GM18505 (cell line): ENCODE measurements around the gene DDX53.

Source experiments
- ATAC-seq: cut with Tn5 transposase; IDR thresholded peaks from one replicate; pipeline ENCODE4 v1.9.1; 2021; ENCODE audit not compliant: unreplicated experiment
- POLR2A ChIP-seq: IDR thresholded peaks from 4 replicates; pipeline ENCODE4 v1.6.1; 2011; ENCODE audit warnings: borderline replicate concordance; ENCODE audit not compliant: insufficient read depth, insufficient read length; ENCODE audit errors: extremely low read depth

Gene DDX53

DNA sequence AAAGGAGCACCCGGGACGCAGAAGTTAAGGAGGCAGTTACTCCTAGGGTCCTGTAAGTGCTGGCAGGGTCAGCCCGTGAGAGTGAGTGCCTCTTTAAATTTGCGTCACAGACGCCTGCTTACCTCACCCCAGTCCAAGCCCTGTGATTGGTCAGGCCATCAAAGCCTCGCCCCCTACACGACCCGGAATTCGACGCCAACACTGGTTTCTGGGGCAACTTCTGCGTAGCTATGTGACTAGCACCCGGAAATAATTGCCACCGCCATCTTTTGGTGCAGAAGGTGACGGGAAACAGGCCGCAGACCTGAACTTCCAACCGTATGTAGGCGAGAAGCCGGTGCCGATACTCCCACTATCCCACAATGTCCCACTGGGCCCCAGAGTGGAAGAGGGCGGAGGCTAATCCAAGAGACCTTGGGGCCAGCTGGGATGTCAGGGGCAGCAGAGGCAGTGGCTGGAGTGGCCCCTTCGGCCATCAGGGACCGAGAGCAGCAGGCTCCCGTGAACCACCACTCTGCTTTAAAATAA is at the start of gene DDX53:
DDX53 (plus strand) TSS at position 265 of the 528 bp plus-strand sequence; CDS start at position 363, 98 bp downstream.
- TF ChIP-seq POLR2A: no peak
- ATAC-seq: no peak

DNA sequence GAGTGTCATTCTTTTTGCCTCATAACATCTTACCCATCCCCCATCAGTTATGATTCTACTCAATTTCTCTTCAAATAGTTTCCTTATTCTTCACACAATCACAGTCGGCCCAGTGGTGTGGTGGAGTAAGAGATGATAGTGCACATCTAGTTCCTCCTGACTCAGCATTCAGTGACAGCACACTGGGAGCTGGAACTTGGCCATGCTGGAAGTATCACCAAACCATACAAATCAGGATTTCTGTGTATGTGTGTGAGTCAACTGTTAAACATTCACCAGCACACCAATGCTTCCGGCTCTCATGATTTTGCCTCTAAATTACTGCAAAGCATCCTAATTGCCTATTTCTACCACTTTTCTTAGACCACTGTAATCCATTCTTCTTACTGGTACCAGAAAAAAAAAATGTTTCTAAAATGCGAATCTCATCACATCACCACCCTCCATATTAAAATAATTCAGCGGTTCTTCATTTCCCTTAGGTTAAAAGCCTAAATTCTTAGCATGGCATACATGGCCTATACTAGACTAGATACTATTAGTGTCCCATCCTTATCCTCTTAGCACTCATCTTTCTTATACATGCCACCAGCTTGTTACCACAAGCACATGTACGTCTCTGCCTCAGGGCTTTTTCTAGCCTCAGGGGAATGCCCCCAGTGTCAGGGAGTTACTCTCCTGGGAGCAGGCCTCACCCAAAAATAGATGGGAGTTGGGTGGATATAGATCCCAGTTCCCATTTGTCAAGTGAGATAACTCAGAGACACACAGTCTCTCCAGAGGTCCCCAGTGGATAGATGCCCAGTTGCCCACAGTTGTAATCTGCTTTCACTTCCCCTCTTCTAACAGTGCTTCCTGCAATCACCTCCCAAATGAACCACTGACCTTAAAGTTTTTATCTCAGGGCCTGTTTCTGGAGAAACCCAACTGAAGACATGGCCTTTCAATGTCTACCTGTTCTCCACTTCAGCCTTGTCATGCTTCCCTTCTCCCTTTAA is 49.2 kb upstream of the DDX53 start:
- ATAC-seq: no peak
- TF ChIP-seq POLR2A: no peak

DNA sequence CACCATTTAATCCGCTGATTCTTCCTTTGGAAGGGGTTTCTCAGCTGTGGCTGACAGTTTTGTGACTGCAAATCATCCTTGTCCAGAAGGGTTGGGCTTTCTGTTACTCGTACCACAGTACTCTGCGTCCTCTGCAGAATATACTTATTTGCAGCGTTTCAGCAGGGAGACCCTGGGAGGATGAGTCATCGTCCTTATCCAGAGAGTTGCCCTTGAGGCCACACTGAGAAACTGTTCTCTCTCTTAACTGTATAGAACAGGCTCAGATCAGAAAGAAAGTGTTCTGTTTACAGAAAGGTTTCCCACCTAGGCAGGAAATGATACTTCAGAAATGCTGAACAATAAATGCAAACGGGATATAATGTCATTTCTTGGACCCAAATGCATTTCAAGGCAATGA is 47.8 kb upstream of the DDX53 start:
- ATAC-seq: no peak
- TF ChIP-seq POLR2A: no peak

DNA sequence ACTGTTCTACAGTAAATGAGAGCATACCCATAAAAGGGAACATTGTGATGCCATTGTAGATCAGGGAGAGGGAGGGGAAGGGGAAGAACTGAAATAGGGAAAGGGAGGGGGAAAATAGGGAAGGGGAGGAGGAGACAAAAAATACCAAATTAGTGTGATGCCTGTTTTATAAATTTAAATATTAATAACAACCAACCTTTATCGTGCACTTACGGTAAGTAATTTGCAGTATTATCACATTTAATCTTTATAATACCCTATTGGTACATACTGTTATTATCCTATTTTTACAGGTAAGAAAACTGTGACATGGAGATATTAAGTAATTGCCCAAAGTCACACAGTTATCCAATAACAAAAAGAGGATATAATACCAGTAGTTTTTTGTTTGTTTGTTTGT is 41.5 kb upstream of the DDX53 start:
- no peak for TF ChIP-seq POLR2A
- no peak for ATAC-seq

DNA sequence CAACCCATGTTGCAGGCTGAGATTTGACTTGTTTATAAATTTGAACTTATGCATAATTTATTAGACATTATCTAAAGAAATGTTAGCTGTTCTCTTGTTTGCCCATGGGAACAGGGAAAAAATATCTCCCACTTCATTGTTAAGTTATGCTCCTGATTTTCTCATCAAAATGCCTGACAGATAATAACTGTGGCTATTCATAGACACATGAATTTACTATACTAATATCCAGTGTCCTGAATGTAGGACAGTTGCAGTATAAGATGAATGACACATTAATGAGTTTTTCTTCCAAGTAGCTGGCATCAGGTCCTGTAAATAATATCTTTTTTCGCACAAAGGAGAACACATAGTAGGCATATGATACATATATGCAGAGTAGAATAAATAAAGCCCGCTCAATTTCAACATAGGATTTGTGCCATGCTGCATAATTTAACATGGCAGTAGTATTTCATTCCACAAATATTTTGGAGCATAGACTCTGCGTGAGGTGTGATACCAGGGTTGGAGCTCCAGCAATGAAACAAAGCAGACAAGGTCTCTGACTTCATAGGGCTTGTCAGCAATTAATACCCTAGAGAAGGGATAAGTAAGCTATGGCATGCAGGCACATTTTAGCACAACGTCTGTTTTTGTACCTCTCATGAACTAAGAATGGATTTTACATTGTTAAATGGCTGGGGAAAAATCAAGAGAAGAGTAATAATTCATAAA is 40.4 kb upstream of the DDX53 start:
- no peak for TF ChIP-seq POLR2A
- no peak for ATAC-seq

DNA sequence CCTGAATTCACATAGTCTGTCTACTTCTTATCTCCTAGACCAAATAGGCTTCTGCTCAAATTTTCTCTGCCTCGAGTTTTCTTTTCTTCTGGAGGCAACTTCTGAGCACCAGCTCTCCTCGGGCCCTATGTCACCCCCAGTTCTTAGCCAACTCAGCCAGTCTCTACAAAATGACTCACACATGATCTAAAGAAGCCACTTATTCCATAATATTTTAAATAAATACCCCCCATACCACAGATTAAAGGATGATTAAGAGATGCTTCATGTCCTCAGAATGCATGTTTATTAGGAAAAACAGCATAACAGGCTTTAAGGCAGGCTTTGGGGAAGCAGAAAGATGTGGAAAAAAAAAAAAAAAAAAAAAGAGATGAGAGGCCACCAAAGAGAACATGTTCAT is 36.6 kb upstream of the DDX53 start:
- TF ChIP-seq POLR2A: no peak
- ATAC-seq: no peak

DNA sequence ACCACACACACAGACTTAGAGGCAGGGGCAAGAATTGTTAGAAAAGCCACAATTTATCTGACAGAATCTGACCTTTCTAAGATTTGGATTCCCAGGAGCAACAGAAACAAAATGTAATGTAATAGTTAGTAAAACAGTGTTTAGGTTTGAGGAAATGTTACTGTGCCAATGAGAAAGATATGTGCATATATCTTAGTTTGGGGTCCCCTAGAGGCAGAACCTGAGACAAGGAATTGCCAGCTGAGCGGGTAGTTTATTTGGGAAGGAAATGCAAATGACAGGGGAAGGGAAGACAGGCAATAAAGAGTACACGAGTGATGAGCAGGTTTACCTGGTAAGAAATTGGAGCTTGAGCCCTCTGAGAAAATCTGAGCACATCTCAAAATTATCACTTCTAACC is 31.3 kb upstream of the DDX53 start:
- no peak for ATAC-seq
- TF ChIP-seq POLR2A: no peak

DNA sequence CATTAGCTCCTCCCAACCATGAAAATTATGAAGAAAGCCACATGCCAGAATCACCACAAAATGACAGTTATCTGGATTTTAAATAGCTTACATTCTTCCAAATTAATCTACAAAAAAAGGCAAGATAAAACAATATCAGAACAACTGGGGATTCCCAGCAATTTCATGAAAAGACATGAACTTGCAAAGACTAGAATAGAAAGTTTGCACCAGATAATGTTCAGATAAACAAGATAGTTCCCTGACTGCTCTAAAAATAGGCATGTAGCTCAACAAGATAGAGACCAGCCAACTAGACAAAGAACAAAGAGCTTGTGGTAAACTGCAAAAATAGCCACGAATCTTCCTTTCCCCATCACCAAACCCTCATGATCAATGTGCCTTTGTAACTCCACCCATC is 30.3 kb upstream of the DDX53 start:
- ATAC-seq: no peak
- no peak for TF ChIP-seq POLR2A

DNA sequence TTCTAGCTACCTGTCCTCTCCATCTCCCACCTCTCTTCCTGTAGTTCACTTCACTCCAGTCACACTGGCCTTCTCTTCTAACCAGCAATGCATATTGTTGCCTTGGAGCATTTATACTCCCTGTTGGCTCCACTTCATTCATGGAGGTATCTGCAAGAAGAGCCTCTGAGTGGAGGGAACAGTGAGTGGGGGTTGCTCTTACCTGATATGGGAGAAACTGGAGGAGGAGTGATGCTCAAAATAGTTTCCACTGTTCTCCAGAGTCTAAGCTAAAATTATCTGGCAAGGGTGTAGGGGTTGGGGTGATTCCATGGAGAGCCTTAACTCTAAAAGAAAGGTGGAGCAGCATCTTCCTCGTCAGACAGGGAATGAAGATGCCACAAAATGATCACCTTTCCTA is 28.9 kb upstream of the DDX53 start:
- ATAC-seq: no peak
- TF ChIP-seq POLR2A: no peak

DNA sequence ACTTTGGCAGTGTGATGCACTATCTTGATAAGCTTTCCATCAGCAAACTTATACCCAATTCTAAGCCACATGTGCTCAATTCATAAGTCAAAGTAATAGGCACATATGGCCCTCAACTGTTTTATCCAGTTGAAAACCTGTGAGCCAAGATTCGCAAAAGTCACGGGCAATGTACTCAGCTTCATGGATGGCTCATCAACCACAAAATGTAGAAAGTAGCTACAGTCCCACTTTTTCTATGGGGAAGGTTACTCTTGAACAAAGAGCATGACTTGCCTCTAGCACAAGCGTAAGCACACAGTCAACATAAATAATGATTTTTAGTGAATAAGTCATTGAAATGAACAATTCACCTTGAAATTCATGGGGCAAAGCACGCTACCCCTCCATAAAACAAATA is 25.1 kb upstream of the DDX53 start:
- no peak for TF ChIP-seq POLR2A
- ATAC-seq: no peak

DNA sequence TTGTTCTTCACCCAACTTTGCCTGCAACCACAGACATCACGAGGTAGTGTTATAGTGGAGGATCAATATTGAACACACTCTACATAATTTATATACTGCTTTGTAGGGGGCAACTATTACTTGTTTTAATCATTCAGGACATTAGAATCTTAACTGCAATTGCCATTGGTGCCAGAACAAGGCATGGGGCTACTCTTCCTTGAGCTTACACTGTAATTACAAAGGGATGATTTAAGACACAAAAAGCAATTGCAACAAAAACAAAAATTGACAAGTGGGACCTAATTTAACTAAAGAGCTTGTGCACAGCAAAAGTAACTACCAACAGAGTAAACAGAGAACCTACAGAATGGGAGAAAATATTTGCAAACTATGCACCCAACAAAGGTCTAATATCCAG is 24.0 kb upstream of the DDX53 start:
- TF ChIP-seq POLR2A: no peak
- no peak for ATAC-seq

DNA sequence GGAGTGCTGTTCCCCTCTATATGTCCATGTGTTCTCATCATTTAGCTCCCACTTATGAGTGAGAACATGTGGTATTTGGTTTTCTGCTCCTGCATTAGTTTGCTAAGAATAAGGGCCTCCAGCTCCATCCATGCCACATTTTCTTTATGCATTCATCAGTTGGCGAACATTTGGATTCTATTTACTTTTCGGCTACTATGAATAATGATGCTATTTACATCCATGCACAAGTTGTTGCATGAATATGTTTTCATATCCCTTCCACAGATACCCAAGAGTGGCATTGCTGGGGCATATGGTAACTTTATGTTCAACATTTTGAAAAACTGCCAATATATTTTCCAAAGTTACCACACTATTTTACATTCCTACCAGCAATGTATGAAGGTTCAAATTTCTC is 13.8 kb upstream of the DDX53 start:
- no peak for TF ChIP-seq POLR2A
- no peak for ATAC-seq

DNA sequence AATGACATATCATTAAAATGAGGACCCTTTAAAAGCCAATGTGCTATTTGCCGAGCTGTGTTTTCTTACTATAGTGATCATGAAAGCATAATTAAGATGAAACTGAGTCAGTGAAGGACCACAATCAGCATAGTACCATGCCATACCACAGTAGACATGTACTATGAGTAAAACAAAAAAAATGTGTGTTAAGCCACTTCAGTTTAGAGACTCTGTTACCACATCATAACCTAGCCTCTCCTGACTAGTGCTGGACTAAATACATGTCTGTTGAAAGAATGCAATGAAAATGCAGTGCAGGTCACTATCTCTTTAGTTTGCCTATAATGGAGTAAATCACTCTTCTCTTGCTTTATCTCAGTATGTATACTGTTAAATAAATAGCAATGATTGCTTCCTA is 12.3 kb upstream of the DDX53 start:
- ATAC-seq: no peak
- TF ChIP-seq POLR2A: no peak
